SU-DHL-6 (cell line): ENCODE measurements around the gene DHRS12.

Source experiments
- EZH2phosphoT487 ChIP-seq: fragments of 200-600 bp; sonication (generic), shearing (Covaris generic); conservative IDR thresholded peaks from 2 replicates; pipeline ENCODE4 v1.6.1; 2018; ENCODE audit warnings: mild to moderate bottlenecking, antibody characterized with exemption, low read length, moderate library complexity, mixed read lengths
- TF ChIP-seq, protein P1 (sequence below): fragments of 200-600 bp; sonication (generic); IDR thresholded peaks from one replicate; pipeline ENCODE4 v1.5.1; 2017; ENCODE audit warnings: antibody characterized with exemption, mild to moderate bottlenecking, low read length, moderate library complexity; ENCODE audit not compliant: insufficient read depth, poor library complexity, severe bottlenecking

DNA sequence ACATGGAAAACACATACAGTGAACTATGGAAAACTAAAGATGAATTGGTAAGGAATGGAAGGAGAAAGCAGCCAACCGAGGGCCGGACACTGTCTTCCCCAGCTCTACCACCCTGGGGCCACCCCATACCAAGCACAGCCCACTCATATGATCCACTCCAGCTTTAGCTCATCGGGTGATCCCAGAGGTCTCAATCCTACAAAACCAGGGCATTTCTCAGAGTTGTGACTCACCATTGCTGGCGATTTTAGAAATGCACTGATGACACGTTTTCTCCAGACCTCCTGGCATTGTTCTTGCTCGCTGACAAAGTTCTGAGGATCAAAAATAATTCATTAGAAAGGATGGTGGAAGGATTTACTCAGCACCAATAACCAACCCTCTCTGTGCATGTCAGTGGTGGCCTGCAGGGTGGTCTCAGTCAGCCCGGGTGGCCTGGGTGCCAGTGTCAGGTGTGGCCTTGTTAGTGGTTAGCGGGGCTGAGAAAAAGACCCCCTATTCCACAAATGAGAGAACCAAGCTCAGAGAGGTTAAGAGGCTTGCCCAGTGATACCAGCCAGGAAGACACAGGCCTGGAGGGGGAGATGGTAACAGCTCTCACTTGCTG lies 34.4 kb upstream of the DHRS12 start:
- TF ChIP-seq EZH2phosphoT487, result no peak
- TF ChIP-seq, protein P1, sequence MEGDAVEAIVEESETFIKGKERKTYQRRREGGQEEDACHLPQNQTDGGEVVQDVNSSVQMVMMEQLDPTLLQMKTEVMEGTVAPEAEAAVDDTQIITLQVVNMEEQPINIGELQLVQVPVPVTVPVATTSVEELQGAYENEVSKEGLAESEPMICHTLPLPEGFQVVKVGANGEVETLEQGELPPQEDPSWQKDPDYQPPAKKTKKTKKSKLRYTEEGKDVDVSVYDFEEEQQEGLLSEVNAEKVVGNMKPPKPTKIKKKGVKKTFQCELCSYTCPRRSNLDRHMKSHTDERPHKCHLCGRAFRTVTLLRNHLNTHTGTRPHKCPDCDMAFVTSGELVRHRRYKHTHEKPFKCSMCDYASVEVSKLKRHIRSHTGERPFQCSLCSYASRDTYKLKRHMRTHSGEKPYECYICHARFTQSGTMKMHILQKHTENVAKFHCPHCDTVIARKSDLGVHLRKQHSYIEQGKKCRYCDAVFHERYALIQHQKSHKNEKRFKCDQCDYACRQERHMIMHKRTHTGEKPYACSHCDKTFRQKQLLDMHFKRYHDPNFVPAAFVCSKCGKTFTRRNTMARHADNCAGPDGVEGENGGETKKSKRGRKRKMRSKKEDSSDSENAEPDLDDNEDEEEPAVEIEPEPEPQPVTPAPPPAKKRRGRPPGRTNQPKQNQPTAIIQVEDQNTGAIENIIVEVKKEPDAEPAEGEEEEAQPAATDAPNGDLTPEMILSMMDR, result no peak
